HG02870 (cell line): ENCODE data around the gene PLCL2.
"Not testable (repeated sequence)": the region's sequence is repeated elsewhere in the genome, so short reads cannot be mapped to it uniquely, and the experiment has no call there.

Experiments
- ATAC-seq: cut with Tn5 transposase; IDR thresholded peaks from one replicate; pipeline ENCODE4 v1.9.1; 2021; ENCODE audit warnings: mild to moderate bottlenecking, moderate library complexity; ENCODE audit not compliant: unreplicated experiment

Gene PLCL2

DNA sequence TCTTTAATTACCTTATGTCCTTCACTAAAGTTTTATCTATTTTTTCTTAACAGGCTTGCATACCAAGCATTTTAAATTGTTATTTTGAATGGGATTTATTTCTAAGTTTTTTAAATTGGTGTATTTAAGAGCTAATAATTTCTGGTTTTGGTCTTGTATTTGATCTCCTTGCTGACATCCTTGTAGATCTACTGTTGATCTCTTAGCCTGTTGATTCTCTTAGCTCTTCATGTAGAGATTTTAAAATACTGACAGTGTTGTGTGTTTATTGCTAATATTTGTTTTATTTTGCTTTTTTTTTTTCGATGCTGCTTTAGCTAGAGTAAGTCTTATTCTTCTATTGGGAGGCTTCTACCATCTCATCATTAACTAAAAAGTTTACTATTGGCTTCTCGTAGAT, 65.5 kb downstream of the PLCL2 start:
- no peak for ATAC-seq

DNA sequence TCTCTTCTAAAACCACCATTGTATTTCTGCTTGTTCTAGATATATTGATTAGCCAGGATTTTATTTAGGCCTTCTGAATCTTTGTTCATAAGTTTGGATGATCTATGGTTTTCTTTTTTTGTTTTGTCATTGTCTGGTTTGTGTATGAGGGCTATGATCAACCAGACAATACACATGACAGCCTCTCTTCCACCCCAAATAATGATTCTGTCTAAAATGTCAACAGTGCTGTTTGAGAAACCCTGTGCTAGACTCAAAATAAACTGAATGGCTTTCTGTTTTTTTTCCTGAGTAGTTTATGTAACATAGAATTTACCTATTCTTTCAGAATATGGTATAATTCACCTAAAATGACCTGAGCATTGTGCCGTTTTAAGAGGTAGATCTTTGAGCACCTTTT, 66.1 kb downstream of the PLCL2 start:
- no peak for ATAC-seq

DNA sequence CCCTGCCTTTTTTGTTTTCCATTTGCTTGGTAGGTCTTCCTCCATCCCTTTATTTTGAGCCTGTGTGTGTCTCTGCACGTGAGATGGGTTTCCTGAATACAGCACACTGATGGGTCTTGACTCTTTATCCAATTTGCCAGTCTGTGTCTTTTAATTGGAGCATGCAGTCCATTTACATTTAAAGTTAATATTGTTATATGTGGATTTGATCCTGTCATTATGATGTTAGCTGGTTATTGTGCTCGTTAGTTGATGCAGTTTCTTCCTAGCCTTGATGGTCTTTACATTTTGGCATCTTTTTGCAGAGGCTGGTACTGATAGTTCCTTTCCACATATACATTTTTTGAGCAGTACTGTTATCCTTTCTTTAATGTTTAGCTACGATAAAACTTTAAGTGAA, 73.1 kb downstream of the PLCL2 start:
- not testable (repeated sequence) for ATAC-seq

DNA sequence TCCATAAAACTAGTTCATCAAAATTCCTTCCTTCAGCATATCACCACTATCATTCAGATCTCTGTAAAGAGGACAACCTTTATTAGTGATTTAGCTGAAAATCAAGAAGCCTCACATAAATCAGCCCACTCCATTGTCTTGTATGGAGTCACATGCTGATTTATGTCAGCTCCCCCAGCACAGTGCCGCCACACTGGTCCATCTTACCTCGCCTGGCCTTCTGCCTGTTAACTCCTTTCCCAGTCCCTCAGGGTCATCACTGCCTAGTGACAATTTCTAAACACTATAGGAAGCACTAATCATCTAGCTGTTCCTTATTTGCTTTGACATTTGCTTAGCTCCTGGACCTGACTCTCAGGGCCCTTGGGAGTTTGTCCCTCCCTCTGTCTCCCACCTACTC, 75.4 kb downstream of the PLCL2 start:
- no peak for ATAC-seq

DNA sequence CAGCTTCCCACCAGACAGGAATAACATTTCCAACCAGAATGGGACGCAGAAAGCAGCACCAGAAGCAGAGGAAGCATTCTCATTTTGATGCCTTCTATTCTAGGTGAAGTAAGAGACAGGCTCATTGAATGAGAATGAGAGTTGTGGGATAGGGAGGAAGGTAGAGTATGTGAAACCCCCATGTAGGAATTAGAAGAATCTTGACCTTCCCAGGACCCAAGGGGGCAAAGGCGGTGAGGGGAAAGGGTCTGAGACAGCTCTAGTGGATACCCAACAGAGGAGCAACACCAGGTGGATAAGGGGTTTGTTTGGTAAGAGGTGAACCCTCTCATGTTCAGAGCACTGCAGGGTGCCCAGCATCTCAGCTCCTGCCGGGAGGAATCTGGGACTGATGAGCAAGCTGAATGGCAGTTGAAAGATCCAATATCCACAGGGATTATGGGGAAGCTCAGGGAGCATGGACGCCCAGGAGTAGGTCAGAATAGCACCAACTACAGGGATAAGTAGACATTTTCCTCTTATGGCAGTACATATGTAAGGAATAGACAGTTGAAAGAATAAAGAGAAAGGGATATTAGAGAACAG, 77.0 kb downstream of the PLCL2 start:
- ATAC-seq, result no peak

DNA sequence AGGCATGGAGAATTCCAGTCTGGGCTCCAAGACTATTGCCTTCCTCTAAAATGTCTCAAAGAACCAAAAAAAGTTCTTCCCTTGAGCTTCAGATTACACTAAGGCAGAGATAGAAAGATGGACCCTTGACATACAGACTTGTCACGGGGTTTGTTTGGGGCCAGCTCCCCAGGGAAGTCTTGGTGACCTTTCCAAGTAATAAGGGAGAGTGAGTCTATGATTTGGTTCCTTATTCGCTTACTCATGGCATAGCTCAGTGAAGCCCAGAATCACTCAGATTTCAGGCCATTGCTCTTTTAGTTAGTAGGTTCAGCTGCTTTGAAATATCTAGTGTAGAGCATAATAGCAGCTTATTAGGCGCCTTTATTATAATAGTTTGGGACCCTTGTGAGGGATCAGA, 90.3 kb downstream of the PLCL2 start:
- ATAC-seq, result no peak

DNA sequence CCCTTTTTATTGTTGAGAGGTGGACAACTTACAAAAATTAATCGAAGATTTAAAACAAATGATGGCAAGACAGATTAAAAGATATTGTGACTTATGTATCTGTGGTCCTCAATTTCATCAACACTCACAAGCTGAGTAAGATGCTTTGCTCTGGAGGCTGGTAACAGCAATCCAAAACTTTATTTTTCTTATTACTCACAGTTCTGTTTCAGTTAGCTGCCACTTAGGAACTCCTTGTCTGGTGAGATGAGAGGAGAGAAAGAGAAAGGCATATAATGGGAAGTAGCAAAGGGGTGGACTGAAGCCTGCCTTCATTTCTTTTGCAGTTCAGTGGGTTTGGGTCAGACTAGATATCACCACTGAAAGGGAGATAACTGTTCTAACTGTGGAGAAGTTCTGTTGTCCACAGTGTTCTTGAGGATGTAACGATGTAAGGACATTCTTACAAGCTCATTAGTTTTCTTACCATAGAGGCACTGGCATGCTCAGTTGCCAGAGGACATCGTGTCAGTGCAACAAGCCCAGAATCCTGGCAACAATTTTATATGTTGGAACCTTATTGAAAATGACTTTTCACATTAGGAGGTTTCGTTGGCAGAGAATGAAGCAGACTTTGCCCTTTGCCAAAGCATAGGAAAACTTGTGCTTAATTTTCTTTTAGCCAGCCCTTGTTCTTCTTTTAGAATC, 93.6 kb downstream of the PLCL2 start:
- ATAC-seq, result no peak

DNA sequence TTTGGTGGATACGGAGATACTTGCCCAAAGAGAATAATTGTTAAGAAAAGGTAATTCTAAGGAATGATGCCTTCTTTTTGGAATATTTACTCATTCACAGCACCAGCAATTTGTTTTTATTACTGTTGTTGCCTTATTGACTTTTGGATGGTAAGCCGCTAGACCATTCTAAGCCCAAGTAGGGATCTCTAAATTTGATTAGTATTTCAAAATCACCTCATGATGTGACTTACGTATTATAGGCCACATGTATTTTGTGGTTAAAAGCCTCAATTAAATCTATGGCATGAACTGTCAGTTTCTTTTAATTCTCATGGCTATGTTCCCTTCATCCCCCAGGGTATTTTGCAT, 94.1 kb downstream of the PLCL2 start:
- no peak for ATAC-seq

DNA sequence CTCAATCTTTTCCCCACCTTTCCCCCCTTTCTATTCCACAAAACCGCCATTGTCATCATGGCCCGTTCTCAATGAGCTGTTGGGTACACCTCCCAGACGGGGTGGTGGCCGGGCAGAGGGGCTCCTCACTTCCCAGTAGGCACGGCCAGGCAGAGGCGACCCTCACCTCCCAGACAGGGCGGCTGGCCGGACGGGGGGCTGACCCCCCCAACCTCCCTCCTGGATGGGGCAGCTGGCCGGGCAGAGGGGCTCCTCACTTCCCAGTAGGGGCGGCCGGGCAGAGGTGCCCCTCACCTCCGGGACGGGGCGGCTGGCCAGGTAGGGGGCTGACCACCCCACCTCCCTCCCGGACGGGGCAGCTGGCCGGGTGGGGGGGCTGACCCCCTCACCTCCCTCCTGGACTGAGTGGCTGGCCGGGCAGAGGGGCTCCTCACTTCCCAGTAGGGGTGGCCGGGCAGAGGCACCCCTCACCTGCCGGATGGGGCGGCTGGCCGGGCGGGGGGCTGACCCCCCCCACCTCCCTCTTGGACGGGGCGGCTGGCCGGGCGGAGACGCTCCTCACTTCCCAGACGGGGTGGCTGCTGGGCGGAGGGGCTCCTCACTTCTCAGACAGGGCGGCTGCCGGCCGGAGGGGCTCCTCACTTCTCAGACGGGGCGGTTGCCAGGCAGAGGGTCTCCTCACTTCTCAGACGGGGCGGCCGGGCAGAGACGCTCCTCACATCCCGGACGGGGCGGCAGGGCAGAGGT, 95.2 kb downstream of the PLCL2 start:
- not testable (repeated sequence) for ATAC-seq

DNA sequence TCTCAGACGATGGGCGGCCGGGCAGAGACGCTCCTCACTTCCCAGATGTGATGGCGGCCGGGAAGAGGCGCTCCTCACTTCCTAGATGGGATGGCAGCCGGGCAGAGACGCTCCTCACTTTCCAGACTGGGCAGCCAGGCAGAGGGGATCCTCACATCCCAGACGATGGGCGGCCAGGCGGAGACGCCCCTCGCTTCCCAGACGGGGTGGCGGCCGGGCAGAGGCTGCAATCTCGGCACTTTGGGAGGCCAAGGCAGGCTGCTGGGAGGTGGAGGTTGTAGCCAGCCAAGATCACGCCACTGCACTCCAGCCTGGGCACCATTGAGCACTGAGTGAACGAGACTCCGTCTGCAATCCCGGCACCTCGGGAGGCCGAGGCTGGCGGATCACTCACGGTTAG, 95.8 kb downstream of the PLCL2 start:
- ATAC-seq, result not testable (repeated sequence)

DNA sequence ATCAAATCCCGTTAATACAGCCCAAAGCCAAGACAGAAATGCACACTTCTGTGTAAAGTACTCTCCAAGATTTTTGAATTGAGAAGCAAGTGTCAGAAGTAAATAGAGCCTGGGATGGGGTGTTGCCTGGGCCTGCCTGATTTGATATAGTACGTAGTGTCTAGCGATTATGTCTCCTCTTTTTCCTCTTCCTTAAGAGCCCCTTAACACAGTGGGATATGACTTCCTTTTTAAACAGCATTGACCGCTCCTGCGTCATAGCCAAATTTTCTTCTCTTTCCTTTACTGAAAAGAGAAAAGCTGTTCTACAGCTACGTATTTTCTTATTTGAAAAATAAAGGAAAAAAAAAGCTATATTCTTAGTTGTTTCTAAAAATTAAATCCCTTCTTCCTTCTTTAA, 97.7 kb downstream of the PLCL2 start:
- no peak for ATAC-seq

DNA sequence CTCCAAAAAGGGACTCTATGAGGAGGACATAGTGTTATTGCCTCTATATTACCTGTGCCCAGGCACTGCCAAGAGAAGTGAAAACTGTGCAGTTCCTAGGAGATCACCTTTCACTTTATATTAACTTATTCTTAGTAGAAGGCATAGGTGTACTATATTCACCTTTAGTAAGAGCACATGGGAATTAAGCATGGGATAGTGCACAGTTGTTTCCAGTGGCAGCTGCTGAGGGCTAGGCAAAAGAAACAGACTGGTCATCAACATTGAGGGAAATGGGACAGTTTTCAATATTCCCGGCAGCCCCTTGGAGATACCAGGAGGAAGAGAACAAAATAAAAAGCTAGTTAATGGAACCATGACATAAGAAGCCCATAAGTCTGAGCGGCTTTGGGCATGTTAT, 100.9 kb downstream of the PLCL2 start:
- ATAC-seq, result no peak

DNA sequence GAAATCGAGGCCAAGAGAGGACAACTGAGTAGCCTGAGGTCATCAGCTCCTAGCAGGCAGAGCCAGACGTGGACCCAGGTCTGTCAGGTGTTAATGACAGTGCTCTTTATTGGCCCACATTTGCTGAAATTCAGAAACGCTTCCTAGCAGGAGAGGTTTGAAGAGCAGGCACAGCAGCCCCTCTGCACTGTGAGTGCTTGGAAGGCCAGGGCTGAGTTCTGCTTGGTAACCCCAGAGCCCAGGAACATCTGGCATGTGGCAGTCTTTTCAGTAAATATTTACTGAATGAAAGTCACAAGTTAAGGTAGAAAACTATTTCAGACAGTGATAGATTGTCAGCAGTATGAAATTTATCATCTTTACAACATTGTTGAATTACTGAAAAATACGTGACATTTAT, 102.4 kb downstream of the PLCL2 start:
- ATAC-seq, result no peak

DNA sequence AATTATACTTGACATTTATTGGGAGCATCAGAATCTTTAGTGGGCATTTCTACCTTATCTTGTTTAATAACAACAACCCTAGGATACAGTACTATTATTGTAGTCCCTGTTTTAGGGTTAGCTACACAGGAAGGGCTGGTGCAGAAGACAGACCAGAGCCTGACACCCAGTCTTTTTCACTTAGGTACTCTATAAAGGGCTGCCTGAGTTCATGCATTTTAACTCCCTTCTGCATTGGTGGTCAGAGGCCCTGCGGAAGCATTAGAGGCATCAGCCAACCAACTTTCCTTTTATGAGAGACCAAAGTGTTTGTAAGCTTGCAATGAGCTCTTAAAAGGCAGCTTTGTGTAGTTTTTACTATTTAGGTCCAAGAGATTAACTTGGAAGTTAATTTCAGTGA, 105.4 kb downstream of the PLCL2 start:
- ATAC-seq, result no peak

DNA sequence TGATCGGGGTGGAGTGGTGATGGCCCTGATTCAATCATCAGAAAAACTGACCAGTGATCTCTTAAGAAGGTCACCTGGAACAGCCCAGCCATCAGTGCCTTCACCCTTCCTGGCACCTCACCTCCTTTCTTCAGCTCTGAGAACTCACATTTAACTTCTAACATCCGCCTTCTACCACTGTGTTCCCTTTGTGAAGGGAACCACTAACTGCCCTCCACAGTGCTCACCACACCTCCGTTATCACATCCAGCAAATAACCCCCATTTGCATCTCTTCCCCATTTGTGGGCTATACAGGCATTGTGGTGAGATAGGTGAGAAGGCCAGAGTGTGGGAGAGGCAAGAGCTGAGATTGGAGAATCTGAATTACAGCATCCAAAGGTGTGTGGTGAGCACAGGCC, 107.4 kb downstream of the PLCL2 start:
- ATAC-seq, result no peak

DNA sequence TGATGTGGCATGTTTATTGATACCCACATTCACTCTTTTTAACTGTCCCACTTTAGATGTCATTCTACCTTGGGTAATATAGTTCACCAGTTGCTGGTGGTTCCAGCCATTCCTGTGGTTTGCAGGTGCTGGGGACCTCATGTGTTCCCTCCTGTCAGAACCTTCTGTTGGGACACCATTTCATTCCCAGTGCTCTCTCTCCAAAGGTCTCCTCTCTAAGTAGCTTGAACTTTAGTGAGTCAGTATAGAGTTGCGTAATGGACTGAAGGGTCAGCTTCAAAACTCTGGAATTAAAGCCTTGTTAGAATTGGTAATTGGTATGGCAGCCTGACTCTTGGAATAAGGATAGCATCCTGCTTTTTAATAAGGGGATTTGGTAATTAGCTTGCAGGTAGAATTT, 108.5 kb downstream of the PLCL2 start:
- ATAC-seq, result no peak

DNA sequence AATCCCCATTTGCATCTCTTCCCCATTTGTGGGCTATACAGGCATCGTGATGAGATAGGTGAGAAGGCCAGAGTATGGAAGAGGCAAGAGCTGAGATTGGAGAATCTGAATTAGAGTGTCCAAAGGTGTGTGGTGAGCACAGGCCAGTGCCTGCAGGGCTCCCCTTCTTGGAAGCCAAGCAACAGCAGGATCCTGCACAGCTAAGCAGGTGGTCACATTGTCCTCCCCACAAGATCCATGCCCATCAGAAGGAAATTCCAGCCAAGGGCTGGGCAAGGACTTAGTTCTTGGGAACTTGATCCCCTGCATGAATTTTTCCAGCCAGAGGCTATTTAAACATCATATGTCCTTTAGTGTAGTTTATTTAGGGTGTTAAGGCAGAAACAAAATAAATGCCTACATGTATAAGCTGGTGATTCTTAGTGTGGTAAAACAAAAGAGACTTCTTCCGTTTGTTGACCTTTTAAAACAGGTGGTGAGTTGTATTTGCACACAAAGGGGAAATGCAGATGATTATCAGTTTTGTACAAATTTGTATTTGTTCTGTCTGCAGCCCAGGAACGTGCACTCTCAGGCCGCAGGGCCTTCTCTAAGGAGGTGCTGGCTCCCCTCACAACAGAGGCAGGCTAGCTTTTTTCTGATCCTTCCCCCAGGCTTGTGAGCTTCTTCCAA, 110.2 kb downstream of the PLCL2 start:
- ATAC-seq, result no peak

DNA sequence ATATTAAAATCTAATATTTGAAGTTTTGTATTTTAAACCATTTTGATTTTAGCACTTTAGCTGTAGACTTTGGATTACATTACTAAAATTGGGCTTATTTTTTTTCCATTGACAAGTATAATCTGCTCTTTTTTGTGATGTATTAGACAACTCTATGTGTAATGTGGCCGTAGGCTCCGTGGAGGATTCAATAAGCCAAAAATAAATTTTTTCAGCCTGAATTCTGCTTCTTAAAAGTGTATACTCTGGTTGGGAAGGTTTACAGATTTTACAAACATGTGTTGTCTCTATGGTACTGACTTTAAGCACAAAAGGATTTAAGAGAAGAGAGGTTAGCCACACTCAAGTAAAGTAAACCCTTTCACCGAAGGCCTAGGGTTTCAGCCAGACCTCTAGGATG, 110.8 kb downstream of the PLCL2 start:
- ATAC-seq, result no peak

DNA sequence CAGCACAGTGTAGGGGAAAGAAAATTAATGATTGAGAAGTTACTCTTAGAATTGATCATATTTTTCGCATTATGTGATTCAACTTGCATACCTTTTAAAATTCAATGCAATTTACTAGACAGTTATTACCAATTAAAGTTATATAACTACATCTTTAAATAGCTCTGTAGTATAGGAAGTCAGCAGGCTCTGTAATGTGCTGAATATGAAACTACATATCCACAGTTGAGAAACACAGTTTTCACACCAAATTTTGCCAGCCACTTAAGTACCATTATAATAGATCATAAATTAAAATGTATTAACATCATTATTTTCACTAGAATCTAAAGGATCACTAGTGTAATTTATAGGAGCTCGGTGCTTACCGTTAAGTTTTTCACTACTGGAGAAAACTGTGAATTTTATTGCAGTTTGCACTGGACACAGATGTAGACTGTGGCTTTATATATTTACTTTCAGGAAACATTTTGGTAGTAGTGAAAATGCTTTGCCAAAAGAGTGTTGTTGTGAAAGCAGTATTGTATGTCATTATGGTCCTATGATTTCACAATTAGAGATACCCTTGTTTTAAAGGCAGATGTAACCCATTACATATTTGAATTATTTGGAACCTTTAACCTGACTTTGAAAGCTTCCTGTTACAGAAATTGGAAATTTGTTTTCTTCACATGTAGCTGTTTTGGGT, 113.6 kb downstream of the PLCL2 start:
- ATAC-seq, result no peak

DNA sequence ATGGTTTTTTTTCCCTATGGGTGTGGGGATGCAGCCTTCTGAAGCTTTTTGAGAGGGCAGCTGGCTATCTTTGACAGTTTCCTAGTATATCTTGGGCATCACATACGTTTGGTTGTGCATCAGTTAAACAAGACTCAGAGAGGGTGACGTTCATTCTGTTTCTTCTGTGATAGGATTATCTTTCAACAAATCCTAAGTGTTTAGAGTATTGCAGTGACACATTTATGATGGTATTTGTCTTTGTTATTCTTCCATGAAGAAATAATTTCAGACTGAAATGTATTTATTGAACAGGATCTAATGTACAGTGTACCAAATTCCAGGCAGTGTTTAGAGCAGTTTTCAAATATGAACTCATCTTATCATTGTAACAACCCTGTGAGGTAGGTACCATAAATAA, 114.4 kb downstream of the PLCL2 start:
- ATAC-seq, result no peak

DNA sequence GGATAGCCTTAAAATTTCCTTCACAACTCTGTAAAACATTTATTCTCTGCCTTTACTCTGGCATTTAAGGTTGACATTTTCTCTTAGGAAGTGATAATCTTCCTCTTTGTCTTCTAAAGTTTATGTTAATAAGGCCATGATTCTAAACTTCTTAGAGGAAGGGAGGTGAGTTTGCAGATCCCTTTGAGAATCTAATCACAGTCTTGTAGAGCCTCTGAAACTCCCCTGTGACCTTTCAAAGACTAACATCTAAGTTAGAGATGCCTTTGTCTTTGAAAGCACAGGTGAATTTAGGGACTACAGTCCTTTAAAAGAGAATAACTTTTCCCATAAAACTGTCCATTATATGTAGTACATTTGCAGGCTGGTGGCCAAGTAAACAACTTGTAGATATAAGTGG, 115.1 kb downstream of the PLCL2 start:
- ATAC-seq, result no peak
